ENCODE data around the gene DUS3L.
"Not testable (repeated sequence)": the region's sequence is repeated elsewhere in the genome, so short reads cannot be mapped to it uniquely, and the experiment has no call there.

DUS3L gene

DNA sequence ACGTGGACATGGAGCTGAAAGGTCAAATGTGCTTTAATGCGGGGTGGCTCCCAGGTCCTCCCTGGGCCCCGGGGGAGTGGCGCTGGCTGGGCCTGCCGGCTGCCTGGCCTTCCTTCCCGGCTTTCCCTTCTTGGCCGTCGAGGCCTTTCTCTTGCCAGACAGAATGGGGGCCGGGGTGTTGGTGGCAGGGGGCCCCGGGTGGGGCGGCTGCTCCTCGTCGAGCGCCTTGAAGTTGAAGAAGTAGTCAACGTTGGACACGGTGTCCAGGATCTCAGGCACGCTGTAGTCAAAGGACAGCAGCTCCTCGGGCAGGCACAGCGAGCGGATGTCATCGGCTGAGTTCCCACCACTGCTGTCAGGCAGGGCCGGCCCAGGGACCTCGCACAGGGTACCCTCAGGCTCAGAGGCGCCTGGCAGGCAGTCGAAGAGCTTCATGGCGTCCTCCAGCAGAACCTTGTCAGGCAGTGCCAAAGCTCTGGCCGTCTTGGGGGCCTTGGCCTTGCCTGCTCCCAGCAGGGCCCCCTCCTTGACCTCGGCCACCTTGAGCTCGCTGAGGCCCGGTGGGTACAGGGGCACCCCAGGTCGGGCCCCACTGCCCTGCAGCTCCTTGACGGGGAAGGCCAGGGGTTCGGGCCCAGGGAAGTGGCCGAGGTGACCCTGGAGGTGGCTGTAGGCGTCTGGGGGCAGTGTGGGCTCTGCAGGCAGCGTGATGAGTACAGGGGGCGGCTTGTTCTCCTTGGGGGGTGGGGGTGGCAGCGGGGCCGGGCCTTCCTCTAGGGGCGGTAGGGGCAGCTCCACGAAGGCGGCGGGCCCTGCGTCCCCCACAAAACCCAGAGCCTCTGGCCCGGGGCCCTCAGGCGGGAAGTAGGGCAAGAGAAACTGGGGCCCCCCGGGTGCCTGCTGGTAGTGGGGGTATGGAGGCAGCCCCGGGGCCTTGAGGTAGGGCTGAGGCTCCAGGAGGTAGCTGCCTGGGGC, 7.7 kb downstream of the DUS3L start:
- no peak for DNase-seq (ENCODE audit: insufficient read length, low spot score)
- no peak for FAIRE-seq
- no peak for TF ChIP-seq POLR2A (IDR thresholded peaks at IDR 0.05; ENCODE audit: low read depth, low read length)

- FAIRE-seq (no peak), DNase-seq (ENCODE audit: insufficient read length, low spot score) (no peak)
- no peak for TF ChIP-seq POLR2A (IDR thresholded peaks at IDR 0.05; ENCODE audit: low read depth, low read length)
Measured at GRCh38 chr19:5782322-5782721, 8.6 kb downstream of the DUS3L start.

GRCh38 chr19:5780916-5781315, 10.0 kb downstream of the DUS3L start:
- DNase-seq (ENCODE audit: insufficient read length, low spot score); FAIRE-seq: not testable (repeated sequence)

DNA sequence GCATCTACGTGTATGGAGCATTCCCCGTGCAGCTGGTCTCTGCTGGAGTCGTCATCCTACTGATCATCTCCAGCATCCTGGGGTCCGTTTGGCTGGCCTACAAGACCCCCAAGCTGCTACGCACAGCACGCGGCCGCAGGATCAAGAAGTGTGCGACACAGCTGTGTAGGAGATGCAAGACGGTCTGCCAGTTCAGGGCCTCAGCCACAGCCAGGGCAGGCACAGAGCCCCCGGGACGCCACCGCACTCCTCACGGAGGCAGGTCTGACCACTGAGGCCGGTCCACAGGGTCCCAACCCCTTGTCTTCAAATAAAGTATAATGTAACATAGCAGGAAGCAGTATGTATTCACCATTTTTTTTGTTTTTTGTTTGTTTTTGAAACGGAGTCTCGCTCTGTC, 12.6 kb downstream of the DUS3L start:
- no peak for TF ChIP-seq POLR2A (IDR thresholded peaks at IDR 0.05; ENCODE audit: low read depth, low read length)
- FAIRE-seq = no peak
- no peak for DNase-seq (ENCODE audit: insufficient read length, low spot score)

DNA sequence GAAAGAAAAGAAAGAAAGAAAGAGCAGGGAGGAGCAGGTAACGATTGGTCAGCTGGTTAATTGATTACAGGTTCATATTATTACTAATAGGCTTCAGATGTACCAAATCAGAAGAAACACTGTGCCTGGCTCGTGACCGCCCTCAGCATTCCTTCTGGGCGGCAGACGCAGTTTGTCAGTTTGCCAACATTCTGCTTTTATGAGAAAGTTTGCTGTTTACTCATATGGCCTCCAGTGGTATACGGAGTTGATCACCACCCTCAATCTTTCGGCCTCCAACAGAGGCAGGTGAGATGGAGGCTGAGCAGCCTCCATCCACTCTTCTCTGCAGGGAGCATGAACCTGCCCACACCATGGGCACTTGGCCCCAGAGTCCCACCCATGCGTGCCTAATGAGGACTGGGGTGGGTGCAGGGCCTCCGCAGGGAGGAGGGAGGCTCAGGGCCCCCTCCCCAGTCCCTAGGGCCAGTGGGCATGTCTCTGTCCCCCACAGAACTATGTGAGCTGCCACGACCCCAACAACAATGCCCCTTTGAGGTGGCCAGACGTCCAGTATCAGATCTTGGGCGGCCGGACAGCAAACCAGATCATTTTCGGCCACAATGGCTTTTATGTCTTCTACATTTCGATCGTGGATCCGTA, 15.2 kb downstream of the DUS3L start:
- no peak for TF ChIP-seq POLR2A (IDR thresholded peaks at IDR 0.05; ENCODE audit: low read depth, low read length)
- DNase-seq (ENCODE audit: insufficient read length, low spot score) = no peak
- no peak for FAIRE-seq

DNA sequence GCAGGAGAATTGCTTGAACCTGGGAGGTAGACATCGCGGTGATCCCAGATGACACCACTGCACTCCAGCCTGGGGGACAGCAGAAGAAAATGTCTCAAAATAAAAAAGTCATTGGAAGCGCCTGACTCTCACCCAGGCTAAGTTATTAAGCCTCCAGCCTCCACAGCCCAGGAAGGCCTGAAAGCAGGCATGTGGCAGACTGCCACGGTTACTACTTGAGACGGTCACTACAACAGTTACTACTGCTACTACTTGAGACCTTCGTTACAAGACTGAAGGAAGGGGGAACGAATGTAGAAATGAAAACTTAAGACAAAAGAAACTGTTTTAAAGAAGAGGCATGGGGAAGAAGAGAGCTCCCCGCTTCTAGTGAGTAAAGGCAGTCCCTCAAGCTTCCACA, 16.0 kb downstream of the DUS3L start:
- no peak for TF ChIP-seq POLR2A (IDR thresholded peaks at IDR 0.05; ENCODE audit: low read depth, low read length)
- FAIRE-seq (no peak), DNase-seq (ENCODE audit: insufficient read length, low spot score) (no peak)

- no peak for TF ChIP-seq POLR2A (IDR thresholded peaks at IDR 0.05; ENCODE audit: low read depth, low read length)
- FAIRE-seq (no peak), DNase-seq (ENCODE audit: insufficient read length, low spot score) (no peak)
Measured at GRCh38 chr19:5773276-5773675, 17.7 kb downstream of the DUS3L start.

GRCh38 chr19:5772416-5772815, 18.5 kb downstream of the DUS3L start:
- FAIRE-seq = no peak
- no peak for DNase-seq (ENCODE audit: insufficient read length, low spot score)
- no peak for TF ChIP-seq POLR2A (IDR thresholded peaks at IDR 0.05; ENCODE audit: low read depth, low read length)

GRCh38 chr19:5767949-5768348, 23.0 kb downstream of the DUS3L start:
- FAIRE-seq (no peak), DNase-seq (ENCODE audit: insufficient read length, low spot score) (no peak)
- no peak for TF ChIP-seq POLR2A (IDR thresholded peaks at IDR 0.05; ENCODE audit: low read depth, low read length)

DNA sequence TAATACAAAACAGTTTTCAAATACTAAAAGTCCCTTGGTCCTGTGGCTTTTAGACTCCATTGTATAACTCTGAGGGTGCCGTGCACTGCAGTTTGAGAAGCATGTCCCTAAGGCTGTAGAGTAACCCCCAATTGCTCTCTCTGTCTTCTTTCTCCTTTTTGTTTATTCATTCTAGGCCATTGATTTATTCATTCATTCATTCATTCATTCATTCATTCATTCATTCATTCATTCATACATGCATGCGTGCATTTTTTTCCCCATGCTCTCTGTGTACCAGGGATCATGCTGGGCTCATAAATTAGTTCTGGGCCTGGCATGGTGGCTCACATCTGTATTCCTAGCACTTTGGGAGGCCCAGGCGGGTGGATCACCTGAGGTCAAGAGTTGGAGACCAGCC, 25.7 kb downstream of the DUS3L start:
- DNase-seq (ENCODE audit: insufficient read length, low spot score) (no peak), FAIRE-seq (no peak)
- no peak for TF ChIP-seq POLR2A (IDR thresholded peaks at IDR 0.05; ENCODE audit: low read depth, low read length)

GRCh38 chr19:5762608-5763217, 28.2 kb downstream of the DUS3L start:
- no peak for TF ChIP-seq POLR2A (IDR thresholded peaks at IDR 0.05; ENCODE audit: low read depth, low read length)
- no peak for FAIRE-seq
- no peak for DNase-seq (ENCODE audit: insufficient read length, low spot score)

DNA sequence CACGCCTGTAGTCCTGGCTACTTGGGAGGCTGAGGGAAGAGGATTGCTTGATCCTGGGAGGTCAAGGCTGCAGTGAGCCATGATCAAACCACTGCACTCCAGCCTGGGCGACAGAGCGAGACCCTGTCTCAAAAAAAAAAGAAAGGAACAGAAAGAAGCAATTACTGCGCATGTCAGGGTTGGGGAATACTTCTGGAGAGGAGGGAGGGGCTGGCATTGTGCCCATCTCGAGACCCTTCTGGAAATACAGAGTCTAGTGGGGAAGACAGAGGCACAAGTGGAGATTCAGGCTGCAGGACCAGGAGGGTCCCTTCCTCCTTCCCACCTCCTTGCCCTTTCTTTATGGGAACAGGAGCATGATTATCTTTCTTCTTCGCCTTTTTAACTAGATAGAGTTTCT, 37.2 kb downstream of the DUS3L start:
- FAIRE-seq (no peak), DNase-seq (ENCODE audit: insufficient read length, low spot score) (no peak)
- no peak for TF ChIP-seq POLR2A (IDR thresholded peaks at IDR 0.05; ENCODE audit: low read depth, low read length)

- TF ChIP-seq POLR2A (IDR thresholded peaks at IDR 0.05; ENCODE audit: low read depth, low read length) = no peak
- DNase-seq (ENCODE audit: insufficient read length, low spot score) = no peak
- no peak for FAIRE-seq
Measured at GRCh38 chr19:5751709-5752108, 39.3 kb downstream of the DUS3L start.

DNA sequence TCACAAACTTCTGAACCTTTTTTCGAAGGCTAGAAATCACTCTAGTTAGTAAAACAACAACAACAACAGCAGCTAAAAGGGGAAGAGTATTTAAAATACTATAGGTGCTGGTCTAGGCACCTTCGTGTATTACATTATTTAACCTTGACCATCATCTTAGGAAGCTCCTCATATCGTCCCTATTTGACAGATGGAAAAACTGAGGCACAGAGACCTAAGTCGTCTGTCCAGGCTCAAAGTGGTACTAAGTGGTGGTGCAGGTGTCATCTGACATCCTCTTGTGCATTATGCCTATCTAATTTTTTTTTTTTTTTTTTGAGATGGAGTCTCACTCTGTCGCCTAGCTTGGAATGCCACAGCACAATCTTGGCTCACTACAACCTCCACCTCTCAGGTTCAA, 41.5 kb downstream of the DUS3L start:
- TF ChIP-seq POLR2A (IDR thresholded peaks at IDR 0.05; ENCODE audit: low read depth, low read length) = no peak
- FAIRE-seq (no peak), DNase-seq (ENCODE audit: insufficient read length, low spot score) (no peak)

- DNase-seq (ENCODE audit: insufficient read length, low spot score); FAIRE-seq: not testable (repeated sequence)
Measured at GRCh38 chr19:5748920-5749319, 42.0 kb downstream of the DUS3L start.

DNA sequence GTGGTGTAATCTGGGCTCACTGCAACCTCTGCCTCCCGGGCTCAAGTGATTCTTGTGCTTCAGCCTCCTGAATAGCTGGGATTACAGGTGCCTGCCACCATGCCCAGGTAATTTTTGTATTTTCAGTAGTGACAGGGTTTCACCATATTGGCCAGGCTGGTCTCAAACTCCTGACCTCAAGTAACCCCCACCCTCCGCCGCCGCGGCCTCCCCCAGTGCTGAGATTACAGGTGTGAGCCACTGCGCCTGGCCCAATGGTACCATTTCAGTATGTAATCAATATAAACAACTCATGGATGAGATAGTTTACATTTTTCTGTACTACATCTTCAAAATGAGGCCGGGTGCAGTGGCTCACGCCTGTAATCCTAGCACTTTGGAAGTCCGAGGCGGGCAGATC, 46.0 kb downstream of the DUS3L start:
- FAIRE-seq; DNase-seq (ENCODE audit: insufficient read length, low spot score): not testable (repeated sequence)

Data from H54 (cell line).